NCI-H2081 treated with DMSO at 0.1 percent for 48 hours (cell line): ENCODE measurements around the gene KCNJ2.

Experiments used
- DNase-seq: peaks from one replicate; lab custom pipeline; 2025; lab: John Stamatoyannopoulos, UW

Gene KCNJ2

DNA sequence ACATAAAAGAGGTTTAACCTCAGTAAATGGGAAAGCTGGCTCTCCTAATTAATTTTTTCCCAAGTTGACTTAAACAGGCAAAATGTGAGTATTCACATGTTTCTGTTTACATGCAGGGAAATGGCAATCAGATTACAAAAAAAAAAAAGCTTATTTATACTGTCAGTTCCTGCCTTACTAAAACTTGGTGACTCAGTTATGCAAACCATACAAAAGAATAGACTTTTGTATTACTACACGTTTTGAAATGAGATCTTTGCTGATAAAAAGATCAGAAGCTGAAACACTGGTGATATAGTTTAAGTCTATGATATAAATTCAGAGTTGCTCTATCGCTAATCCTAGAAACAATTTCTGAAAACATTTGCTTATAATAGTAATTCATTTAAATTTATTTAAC is 9.4 kb upstream of the KCNJ2 start:
- DNase-seq = no peak

DNA sequence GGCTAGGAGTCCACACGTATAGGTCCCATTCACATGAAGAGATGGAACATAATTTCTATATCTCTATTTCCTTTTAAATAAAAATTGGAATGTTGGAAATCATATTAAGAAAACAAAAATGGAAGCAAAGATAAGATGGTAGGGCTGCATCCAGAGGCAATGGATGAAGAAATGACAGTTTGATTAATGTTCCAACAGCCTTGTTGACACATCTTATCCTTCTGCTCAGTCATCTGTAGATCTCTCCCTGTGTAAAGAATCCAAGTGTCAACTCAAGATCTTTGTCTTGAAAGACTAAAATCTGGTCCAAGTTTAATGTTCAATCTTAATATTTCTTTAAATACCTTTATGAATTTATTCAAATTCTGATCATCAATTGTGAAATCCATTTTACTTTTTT is 7.8 kb upstream of the KCNJ2 start:
- no peak for DNase-seq

DNA sequence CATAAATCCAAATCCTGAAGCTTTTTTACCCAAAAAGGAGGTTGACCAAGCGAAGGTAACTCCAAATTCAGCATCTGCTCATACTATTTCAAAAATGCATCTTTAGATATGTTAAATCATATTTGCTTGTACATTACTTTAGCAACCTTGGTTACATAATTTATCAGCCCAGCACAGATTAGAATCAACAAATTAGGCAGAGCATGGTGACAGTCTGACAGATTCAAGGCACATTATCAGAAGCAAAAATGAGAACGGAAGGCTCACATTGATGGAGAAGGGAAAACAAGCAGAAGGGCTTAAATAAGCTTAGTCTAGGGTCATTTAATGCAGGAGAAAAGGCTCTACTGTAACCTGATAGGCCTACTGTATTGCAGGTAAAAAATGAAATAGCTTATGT is 3.9 kb upstream of the KCNJ2 start:
- no peak for DNase-seq

DNA sequence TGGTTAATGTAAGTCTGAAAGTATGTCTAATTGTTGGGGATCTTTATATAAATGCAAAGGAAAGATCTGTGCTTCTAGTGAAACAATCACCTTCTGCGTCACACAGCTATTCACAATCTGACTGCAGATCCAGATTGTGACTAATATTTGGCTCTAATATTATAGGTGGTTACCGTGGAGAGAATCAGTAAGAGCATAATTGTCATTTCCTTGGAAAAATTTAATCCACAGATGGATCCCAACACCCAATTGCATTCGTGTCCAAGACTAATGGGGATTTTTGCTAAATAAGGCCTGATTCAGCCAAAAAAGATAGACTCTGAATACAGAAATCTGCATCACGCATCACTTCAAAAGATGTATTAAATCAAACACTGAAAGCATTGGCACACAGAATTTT is 2.7 kb upstream of the KCNJ2 start:
- no peak for DNase-seq

DNA sequence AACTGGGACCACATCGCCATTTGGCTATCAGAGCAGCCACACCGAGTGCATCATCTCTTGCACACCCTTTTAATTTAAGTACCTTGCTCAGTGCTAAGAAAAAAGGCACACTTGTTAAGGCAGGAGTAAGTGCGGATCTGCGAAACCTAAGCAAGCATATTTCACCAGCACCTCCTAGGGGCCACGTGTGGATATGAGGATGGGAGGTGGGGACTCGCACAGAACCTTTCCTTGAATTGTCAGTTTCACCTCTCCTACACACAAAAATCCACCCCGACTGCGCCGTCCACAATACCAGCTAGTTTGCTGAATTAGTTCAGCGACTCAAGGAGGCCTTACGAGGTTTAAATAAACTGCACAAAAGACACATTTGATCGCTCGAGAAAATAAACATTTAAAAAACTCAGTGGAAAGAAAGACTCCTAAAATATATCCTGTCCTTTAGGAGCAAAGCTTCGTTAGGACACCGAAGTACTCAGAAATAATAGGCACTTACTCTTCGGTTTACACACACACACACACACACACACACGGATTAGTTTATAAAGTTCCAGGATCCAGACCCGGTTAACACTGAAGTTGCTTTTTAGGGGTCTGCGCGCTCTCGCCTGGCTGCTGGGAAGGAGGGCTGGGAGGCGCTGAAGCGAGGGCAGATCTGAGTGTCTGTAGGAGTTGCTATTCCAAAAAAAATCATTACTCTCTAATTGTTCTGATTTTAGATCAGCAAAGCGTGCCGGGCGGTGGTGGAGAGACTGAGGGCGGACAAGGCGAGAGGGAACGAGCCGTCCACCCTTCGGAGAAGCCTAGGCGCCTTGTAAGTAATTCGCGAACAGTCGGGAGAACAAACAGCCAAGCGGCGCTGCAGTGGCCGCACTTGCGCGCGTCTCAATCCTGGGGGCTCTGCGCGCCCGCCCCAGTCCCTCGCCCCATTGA is 1.0 kb upstream of the KCNJ2 start:
- no peak for DNase-seq

DNA sequence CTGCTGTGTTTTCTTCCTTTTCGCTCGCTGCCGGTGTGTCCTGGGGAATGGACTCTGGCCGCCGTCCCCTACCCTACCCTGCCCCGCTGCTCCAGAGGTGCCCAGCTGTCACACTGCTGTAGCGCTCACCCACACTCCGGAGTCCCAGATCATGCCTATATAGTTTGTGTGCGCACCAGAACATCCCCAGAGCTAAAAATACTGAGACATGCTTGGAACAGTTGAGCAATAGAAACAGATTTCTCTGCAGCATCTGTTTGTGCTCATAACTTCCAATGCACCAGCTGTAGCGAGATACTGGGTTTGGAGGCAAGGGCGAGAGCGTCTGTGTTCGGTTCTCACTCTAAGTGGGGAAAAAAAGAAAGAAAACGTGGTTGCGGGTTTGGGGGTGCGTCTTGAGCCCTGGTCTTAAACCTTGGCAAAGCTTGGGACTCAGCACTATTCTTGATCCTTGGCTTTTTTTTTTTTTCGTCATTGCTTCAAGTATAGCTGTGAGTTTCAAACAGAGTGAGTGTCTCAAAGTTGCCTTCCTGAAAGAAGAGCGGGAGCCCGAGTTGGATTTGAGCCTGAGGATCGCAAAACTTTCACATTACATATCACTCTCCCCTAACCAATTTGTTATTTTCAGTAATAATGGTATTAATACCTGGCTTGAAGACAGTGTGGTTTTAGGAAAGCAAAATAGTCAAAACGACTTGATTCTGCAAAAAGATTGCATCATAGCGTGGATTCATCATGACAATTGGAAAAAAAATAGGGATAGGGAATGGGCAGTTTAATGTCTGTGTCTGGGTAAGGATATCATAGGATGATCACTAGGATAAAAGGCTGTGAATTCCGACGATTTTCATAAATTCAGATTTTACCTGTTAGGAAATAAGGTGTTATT is 621 bp downstream of the KCNJ2 start:
- DNase-seq = no peak

DNA sequence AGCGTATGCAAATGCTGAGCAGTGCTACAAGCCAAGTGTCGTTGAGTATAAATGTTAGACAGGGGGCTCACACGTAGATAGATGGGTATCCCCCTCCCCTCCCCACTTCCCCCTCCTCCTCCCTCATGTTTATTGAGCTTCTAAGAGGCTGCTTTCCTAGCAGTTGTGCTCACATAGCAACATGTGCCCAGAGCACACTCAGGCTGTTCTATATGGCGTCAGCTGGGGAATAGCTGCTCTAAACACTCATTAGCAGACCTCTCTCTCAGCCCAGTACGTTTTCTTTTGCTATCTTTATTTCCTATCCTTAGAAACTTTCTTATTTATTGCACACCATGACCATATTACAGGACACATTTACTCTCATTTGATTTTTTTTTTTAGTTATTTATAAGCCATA is 1.8 kb downstream of the KCNJ2 start:
- DNase-seq = no peak

DNA sequence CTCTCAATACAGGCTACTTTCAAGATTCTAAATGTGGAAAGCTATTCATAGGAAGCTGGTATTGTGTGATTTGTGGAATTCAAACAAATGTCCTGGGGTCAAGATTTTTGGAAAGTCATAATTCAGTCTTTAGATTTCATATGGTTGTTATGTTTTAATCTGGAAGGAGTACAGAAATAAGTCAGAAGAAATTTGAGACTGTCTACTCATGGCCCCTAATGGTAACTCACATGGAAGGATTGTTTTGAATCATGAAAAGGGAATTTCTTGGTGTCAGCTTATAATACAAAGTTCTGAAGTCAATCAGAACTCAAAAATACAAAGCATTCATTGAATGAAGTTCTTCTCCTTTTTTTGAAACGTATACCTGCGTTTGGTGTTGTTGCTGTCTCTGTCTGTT is 3.1 kb downstream of the KCNJ2 start:
- DNase-seq = no peak

DNA sequence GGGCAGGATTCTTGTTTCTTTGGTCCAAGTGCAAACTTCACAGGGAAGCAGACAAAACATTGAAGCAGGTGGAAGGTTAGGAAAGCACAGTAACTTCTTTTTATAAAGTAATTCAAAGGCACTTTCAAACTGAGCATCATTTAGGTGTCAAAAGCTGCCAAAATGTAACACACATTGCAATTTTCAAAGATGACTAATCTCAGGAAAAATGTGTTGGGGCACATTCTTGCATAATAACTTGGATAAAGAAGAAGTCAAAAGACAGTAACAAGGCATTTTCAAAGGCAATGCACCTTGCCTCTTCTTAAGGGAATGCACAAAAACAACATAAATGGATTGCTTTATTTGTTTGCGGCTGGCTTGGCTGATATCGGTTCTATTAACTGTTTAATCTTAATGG is 3.6 kb downstream of the KCNJ2 start:
- no peak for DNase-seq

DNA sequence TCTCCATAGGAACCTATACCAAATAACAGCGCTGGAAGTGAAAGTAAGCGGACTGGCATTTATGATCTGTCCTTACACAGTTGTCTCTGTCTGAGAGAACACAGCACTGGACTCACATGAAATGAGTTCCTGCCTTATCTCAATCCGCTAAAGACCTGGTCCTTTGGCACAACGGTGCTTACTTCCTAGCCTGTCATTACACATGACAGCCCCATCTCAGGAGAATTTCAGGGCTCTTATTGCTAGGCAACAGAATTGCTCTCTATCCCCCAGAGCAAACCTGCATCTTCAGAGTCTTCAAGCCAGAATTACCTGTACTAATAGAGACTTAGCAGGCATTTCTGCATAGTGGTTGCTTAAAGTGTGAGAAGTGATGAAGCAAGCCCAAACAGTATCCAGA is 4.3 kb downstream of the KCNJ2 start:
- no peak for DNase-seq

DNA sequence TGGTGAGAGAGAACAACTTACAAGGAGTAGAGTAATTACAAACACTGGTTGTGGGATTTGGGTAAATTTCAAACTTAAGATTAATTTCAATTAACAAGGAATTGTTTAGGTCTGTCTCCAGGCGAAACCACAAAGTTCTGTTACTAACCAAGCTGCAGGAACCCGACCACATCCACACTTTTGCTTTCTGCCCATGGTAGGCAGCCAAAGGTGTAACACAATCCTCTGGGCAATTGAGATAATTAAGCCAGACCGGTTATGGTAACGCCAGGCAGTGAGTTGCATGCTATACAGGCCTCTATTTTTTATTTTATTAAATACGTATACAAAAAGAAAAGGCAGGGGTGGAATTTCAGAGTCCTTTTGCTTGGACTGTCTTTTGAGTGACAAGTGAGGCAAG is 12.0 kb downstream of the KCNJ2 start:
- DNase-seq = no peak

DNA sequence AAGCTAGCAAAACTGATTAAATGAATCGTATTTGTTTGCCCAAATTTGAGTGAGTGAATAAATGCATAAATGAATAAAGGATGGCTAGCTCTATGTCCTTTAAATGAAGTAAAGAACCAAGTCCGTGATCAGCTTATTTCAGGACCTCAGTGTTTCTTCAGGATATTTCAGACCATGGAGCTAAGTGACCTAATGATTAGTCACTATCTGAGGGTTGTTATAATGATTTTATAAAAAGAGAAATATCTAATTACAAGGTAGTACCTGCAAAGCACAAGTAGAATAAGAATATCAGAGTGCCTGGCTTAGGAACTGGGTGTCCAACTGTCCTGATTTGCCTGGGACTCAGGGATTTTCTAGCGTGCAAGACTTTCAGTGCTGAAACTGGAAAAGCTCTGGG is 12.5 kb downstream of the KCNJ2 start:
- no peak for DNase-seq

DNA sequence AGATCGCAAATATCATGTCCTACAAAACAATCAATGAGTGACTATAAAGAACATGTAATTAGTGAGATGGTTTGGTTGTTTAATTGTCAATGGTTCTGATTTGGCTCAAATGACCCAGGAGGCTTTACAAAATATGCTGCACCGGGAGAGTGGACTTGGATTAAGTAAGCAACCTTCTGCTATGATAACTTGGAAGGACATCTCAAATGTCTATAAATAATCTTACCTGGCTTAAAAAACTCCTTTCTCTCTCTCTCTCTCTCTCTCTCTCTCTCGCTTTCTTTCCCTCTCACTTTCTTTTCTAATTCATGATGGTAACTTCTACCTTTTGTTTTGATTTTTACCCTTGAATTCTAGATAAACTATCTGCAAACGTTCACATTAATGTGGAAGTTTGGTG is 14.2 kb downstream of the KCNJ2 start:
- no peak for DNase-seq

DNA sequence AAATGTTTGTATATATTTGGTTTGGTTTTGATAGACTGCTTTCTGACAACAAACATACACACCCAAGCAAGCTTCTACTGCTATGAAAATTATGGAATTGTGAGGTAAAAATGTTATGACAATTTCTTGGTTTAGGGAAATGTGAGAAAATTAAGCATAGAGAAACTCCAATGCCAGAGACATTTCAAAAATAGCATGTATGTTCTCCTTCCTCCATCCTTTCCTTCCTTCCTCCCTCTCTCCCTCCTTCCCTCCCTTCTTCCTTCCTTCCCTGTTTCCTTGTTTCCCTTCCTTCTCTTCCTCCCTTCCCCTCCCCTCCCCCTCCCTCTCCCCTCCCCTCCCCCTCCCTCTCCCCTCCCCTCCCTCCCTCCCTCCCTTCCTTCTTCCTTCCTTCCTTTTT is 14.9 kb downstream of the KCNJ2 start:
- DNase-seq = no peak

DNA sequence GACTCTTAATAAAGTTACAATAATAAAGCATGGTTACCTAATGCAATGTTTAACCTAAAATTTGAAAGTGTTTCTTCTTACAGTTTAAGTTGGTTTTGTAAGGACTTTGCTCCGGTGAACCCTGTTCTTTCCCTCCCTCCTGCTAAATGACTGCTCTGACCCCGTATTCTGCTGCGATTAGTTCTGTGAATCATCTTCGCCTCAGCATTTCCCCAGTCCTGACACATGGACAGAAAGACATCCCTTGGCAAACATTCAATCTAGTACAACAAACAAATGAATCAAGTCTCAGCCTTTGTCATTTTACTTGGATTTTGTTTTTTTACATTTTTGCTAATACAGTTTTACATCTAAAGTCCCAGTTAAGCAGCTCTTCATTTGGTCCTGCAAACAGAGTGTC is 15.4 kb downstream of the KCNJ2 start:
- no peak for DNase-seq

DNA sequence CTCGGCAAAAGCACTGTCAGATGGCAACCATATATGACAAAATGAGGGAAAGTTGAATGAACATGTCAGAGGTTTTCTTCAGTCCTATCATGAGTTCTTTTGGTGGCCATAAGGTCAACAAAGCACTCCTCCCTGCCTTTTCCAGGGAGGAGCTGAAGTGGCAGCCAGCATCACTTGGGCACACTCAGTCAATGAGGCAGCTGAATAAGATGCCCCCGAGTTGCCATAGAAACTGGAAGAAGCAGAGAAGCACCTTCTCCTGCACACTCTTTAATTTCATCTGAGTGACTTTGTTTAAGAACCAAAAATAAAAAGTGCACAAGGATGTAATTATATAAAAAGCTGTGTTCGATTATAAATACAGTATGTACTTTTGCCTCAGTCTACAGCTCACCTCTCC is 16.0 kb downstream of the KCNJ2 start:
- DNase-seq = no peak

DNA sequence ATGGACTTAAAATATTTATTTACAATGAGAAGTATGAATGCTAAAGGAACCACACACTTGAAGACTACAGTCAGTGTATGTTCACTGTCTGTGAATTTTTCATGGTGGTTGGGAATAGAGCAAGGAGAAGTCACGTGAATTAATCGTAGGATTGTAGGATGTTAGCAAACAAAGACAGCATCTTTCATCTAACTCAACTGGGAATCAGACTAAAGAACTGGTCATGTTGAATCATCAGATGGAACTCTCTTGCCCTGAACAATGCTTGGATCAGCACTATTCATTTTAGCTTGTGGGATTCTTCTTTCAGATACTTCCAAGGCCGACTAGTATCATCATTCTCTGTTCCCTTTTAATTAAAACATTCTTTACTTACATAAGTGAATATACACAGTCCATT is 18.1 kb downstream of the KCNJ2 start:
- no peak for DNase-seq

DNA sequence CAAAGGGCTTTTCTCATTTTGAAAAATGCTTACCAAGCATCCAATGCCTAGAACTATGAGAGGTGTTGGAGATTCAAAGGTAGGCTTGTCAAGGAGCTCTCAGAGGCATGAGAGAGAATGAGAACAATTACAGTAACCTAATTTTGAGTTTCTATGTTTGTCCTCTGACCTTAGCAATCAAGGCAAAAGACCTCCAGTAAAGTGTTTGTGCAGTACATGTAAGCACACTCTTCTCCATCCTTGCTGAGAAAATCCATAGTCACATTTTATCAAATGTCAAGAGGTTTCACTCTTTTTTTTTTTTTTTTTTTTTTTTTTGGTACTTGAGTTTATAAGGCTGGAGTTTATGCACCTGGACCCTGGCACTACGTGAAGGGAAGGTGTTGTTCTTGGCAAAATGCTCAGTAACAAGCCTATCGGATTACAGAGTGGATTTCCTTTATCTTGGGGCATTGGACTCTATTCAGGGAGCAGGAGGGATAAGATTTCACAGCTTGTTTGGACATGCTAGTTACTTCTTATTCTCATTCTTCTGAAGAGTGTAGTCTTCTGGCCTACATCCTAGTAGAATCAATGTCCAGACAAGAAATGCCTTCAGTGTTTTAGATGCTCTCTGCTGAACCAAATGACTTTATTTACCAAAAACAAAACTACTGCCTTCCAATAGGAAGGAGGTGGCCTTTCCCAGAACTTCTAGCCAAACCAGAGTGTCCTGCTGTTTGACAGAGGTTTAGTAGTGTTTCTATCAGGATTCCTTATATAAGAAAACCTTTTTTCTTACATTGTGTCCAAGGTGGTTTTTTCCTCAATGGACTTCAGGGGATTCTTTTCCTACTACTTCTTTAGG is 21.9 kb downstream of the KCNJ2 start:
- DNase-seq = no peak

DNA sequence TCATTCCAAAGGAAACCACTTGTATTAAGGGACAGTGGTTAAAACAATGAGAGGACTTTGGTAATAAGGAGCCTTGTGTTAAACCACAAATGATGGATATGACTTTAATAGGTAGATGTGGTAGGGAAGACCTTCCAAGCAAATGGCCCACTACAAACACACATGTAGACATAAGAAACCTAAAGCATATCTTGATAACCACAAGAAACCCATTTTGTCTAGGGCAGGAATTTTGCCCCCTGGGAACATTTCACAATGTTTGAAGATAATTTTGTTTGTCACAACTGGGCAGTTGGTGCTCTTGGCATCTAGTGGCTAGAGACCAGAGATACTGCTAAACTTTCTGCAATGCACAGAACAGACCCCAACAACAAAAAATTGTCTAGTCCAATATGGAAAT is 25.8 kb downstream of the KCNJ2 start:
- DNase-seq = no peak

DNA sequence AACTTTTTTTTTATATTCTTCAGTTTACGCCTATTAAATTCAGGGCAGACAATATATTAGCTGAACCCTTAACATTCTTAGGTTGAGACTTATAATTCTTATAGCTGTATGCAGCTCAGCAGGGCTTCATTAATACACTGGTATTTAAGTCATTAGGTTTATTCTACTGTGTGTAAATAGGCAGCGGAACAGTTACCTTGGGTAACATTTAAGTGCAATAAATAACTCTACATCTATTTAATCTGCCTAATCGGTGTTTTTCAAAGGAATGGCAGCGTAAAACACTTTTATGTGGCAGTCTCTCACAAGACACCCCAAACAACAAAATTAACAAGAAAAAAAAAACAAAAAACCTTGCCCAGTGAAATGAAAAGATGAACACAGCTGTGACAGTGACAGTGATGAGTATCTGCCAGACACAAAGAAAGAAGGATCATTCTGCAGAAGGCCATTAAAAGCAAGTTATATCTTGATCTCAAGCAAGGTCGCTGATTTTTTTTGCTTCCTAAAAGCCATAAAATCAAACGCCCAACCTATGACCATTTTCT is 32.6 kb downstream of the KCNJ2 start:
- DNase-seq = no peak

DNA sequence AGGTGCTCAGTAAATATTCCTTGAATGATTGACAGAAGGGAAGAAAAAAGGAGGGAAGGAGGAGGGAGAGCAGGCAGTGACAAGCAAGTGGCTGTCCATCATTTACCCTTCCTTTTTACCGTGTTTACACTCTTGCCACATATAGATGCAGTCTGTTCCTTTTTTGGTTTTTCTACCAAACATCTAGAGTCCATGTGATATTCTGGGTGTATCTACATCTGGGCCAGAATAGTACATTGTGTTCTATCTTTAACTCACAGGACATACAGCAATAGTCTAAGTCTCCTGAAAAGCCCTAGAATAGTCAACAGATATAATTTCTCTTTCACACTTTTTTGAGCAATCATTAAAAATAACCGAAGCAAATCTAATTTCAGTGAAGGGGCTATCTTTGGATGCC is 33.5 kb downstream of the KCNJ2 start:
- DNase-seq = no peak

DNA sequence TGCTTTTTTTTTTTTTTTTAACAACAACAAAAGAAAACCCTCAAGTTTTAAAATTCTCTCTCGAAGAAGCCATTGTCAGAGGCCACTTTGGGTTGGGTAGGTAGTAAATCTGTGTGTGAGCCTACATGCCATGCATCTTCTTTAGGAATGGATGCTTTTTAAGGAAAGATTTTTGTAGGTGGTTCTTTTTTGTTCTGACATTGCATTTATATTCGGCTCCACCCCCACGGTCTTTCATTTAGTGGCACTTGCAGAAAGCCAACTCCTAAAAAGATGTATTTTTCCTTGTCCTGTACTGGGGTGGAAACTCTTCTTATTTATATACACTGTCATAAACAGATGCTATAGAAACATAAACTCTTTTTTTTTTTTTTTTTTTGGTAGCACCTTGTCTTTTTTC is 35.1 kb downstream of the KCNJ2 start:
- no peak for DNase-seq
